HAP-1 (cell line): Measurements from ENCODE around the gene STK32B.

Experiments
- DNase-seq, 2 experiments: peaks; one replicate each; pipeline ENCODE4 v3.0.0-alpha.2; 2016 to 2020; ENCODE audit warnings: low spot score in 2 of 2
- H3K27me3 ChIP-seq: fragments of 250-450 bp; sonication (Bioruptor Pico); 2 replicates; pipeline ENCODE4 v1.5.1; 2020; ENCODE audit warnings: low read depth, mild to moderate bottlenecking, moderate library complexity
- H3K36me3 ChIP-seq: fragments of 250-450 bp; sonication (Bioruptor Pico); replicated peaks from 2 replicates; pipeline ENCODE4 v1.5.1; 2020; ENCODE audit warnings: mild to moderate bottlenecking
- H3K4me1 ChIP-seq: fragments of 250-450 bp; sonication (Bioruptor Pico); 2 replicates; pipeline ENCODE4 v1.5.1; 2020; ENCODE audit warnings: mild to moderate bottlenecking
- H3K4me3 ChIP-seq: fragments of 250-450 bp; sonication (Bioruptor Pico); 2 replicates; pipeline ENCODE4 v1.5.1; 2020; ENCODE audit warnings: mild to moderate bottlenecking, moderate library complexity
- H3K9me3 ChIP-seq: fragments of 250-450 bp; sonication (Bioruptor Pico); 2 replicates; pipeline ENCODE4 v1.5.1; 2020; ENCODE audit warnings: mild to moderate bottlenecking, moderate library complexity
- in situ Hi-C: fragments of 300-500 bp; cut with MboI; formaldehyde crosslinking; loops from 3 replicates; pipeline ENCODE4 v1.14.3; 2020; ENCODE audit warnings: low sequenced_read_pairs, inconsistent platforms, mixed read lengths

Gene STK32B

DNA sequence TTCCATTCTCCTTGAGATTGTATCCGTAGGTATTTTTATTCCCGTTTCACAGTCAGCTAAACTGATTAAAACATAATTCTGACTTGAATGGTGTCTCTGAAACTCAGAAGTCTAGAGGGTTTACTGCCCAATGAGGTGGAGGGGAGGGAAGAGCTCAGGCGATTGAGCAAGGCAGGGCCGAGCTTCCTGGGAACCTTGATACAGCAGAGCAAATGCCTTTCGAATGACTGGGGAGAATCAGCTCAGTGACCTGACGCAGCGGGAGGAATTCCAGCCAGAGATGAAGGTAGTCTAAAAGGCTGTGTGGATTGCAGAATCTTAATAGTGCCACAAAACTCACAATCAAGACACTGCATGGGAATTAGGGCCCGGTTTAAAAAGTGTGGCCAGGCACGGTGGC, 423.5 kb downstream of the STK32B start:
- no peak for DNase-seq
- in situ Hi-C loops: no loop called here
- Histone ChIP-seq H3K4me3 (no peak overlapping the region), H3K9me3 (no peaks in the 10 kb centered on the region), H3K4me1 (no peaks in the 10 kb centered on the region), H3K27me3 (no peaks in the 10 kb centered on the region), H3K36me3 (no peaks in the 10 kb centered on the region)

DNA sequence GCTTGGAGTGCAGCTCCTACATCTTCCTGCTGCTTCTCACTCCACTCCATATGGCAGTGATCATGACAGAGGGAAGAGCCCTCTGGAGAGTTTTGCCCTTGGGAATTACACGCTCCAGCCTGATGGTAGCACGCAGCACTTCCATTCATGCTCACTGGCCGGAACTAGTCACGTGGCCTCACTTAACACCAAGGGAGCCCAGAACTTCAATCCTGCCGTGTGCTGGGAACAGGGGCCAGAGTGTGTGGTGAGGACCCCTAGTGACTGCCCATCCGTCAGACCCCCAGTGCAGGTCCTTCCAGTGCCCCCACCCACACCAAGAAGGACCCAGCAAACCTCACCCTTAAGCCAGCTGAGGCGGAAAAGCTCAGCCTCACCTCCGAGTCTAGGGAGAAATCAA, 426.3 kb downstream of the STK32B start:
- Histone ChIP-seq H3K27me3 (no peaks in the 10 kb centered on the region), H3K36me3 (no peaks in the 10 kb centered on the region), H3K4me3 (no peak overlapping the region), H3K9me3 (no peaks in the 10 kb centered on the region), H3K4me1 (no peaks in the 10 kb centered on the region)
- no peak for DNase-seq
- in situ Hi-C loops: no loop called here

DNA sequence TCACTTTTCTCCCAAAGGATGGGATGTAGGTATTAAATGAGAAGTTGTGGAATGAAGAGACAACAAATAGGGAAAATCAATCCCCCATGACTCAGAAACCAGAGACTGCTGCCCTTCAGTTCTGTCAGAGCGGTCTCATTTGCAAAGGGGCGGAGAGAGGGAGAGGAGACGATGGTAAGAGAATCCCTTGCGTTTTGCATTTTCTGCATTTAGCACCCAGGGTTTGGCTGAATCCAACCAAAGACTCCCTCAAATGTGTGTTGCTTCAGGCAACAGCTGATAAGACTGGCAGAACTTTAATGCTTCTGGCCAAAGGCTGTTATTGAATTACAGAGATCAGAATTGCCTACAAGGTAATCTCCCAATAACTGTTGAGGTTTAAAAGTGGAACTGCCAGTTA, 426.9 kb downstream of the STK32B start:
- no peaks in the 10 kb centered on the region for H3K36me3 ChIP-seq
- in situ Hi-C loops: no loop called here
- no peaks in the 10 kb centered on the region for H3K9me3 ChIP-seq
- H3K27me3 ChIP-seq: no peaks in the 10 kb centered on the region
- no peak overlapping the region for H3K4me3 ChIP-seq
- DNase-seq: no peak
- H3K4me1 ChIP-seq: no peaks in the 10 kb centered on the region

DNA sequence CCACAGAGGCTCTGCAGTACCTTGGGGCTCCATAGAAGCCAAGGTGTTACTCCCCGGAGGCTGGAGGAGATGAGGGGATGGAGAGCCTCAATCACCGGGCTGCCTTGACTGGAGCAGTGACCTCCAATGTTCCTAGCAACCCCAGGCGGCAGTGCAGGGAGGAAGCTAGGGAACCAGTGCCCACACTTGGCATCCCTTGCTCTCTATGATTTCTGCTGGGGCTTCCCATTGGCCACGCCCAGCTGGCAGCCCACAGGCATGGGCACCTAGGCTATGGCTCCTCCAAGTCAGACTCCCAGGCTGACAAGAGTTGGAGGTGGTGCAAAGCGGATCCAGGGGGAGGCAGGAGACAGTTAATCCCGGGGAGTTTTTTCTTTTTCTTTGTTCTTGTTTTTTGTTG, 427.4 kb downstream of the STK32B start:
- no peaks in the 10 kb centered on the region for H3K27me3 ChIP-seq
- DNase-seq: no peak
- in situ Hi-C loops: no loop called here
- H3K4me1 ChIP-seq: no peaks in the 10 kb centered on the region
- no peaks in the 10 kb centered on the region for H3K9me3 ChIP-seq
- no peaks in the 10 kb centered on the region for H3K36me3 ChIP-seq
- no peak overlapping the region for H3K4me3 ChIP-seq

DNA sequence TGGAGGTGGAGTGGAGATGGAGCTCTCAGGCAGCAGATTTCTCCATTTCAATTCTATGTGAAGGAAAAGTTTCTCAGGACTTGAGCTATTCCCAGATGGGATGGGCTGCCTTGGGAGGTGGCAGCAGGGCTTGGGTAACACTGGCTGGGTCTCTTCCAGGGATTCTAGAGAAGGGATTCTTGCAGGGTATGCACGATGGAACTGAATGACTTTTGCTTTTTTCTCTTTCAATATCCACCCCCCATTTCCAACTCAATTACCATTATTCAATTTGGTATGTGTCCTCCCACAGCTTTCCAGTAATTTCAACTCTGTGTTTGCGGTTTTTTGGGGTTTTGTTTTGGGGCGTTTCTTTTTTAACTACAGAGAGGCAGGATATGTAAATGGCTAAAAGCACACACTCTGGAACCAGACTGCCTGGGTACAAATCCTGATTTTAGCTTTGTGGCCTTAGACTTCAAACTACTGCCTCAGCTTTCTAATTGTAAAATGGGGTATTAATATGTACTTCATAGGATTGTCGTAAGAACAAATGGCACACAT, 428.3 kb downstream of the STK32B start:
- H3K9me3 ChIP-seq: no peaks in the 10 kb centered on the region
- DNase-seq: no peak
- H3K36me3 ChIP-seq: no peaks in the 10 kb centered on the region
- no peaks in the 10 kb centered on the region for H3K27me3 ChIP-seq
- no peak overlapping the region for H3K4me3 ChIP-seq
- H3K4me1 ChIP-seq: no peaks in the 10 kb centered on the region
- in situ Hi-C loops: no loop called here

DNA sequence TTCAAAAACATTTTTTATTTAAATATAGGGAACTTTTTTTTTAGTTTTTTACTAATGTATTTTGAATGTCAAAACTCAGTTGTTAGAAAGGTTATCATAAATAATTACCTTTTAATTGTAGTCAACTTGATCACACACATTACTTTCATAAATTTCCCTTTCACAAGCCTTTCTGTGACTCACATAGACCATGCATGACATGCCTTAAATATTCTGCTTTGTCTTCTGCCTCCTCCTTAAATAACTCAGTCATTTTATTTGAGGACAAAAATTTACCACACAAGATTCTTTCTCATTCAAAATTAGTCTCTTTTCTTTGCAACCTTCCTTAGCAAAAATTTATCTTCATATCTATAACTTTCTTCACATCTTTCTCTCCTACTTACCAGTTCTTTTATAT, 437.1 kb downstream of the STK32B start:
- H3K4me3 ChIP-seq: no peak overlapping the region
- no peaks in the 10 kb centered on the region for H3K36me3 ChIP-seq
- in situ Hi-C loops: no loop called here
- H3K4me1 ChIP-seq: no peaks in the 10 kb centered on the region
- DNase-seq: no peak
- no peaks in the 10 kb centered on the region for H3K9me3 ChIP-seq
- H3K27me3 ChIP-seq: no peaks in the 10 kb centered on the region

DNA sequence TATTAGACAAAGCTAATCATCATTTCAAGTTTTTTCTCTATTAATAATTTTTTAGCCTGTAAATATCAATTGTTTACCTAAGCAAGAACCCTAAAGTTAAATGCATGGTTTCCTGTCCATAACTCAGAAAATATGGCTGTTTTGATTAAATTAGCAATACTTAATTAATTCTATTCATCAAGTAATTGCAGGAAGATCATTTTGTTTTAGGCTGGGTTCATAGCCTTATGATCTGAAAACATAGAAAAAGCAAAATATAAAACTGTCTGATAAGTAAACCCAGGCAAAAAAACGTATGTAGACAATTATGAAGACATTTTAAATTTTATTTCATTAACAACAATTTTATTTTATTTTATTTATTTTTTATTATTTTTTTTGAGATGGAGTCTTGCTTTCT, 438.0 kb downstream of the STK32B start:
- H3K36me3 ChIP-seq: no peaks in the 10 kb centered on the region
- no peak overlapping the region for H3K4me3 ChIP-seq
- no peaks in the 10 kb centered on the region for H3K4me1 ChIP-seq
- DNase-seq: no peak
- H3K27me3 ChIP-seq: no peaks in the 10 kb centered on the region
- no peaks in the 10 kb centered on the region for H3K9me3 ChIP-seq
- in situ Hi-C loops: no loop called here

DNA sequence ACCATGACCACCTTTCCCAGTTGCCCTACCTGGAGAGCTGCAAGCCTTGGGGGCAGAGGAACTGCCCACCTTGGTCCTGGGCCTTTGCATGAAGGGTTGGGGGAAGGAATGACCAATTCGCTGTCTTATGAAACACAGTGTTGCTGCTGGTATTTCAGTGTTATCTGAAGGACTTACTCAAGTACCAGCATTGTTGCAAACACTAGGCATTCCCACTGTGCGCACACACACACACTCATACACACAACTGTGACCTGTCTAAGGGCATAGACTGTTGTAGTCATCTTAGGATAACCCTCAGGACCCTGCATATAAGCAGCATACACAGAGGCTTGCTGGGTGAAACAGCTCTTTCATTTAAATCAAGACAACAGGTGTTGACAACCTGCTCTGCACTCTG, 446.2 kb downstream of the STK32B start:
- no peaks in the 10 kb centered on the region for H3K27me3 ChIP-seq
- in situ Hi-C loops: no loop called here

DNA sequence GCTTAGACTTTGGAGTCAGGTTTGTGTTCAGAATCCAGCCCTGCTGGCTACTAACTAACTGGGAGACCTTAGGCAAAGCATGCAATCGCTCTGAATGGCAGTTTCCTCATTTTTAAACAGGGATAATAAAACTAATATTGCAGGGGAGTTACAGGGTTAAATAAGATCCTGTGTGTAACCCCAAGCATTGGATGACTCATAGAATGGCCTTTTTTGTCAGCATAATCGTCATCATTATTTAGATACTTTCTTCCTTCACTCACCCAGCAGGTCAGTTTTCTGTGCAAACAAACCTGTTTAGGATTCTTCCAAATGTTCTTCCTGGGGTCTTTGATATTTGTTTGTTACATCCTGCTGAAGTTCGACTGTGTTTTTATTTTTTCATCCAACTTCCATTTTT, 448.9 kb downstream of the STK32B start:
- no peak for DNase-seq
- H3K9me3 ChIP-seq: no peaks in the 10 kb centered on the region
- no peaks in the 10 kb centered on the region for H3K27me3 ChIP-seq
- in situ Hi-C loops: no loop called here
- H3K36me3 ChIP-seq: no peaks in the 10 kb centered on the region
- no peak overlapping the region for H3K4me3 ChIP-seq
- no peaks in the 10 kb centered on the region for H3K4me1 ChIP-seq

More for the DNA sequence above, 446.2 kb downstream of the STK32B start:
- no peaks in the 10 kb centered on the region for H3K4me1 ChIP-seq
- H3K9me3 ChIP-seq: no peaks in the 10 kb centered on the region
- no peak for DNase-seq
- H3K4me3 ChIP-seq: no peak overlapping the region
- no peaks in the 10 kb centered on the region for H3K36me3 ChIP-seq

DNA sequence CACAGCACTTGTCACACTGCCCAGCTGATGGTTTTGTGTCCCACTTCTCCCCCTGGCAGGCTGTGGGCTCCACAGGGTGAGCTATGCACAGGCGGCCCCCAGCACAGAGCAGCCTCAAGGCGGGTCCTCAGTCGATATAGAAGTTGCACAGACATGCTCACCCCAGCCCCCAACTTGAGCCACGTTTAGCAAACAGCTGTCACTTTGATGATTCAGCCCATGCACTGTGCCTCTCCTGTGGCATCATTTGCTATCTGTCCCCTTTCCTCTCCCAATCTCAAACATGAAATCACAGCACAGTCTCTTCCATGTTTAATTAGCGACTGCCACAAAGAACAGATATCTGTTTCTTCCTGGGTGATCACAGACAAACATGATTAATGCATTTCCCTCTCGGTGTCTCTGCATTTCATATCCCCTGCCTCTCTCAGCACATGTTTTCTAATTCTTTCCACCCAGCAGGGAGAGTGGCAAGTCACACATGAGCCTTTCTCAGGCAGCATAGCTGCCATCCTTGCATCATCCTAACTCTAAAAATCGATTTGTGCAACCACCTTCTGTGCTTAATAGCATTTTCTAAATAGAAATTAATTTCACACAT, 452.2 kb downstream of the STK32B start:
- Histone ChIP-seq H3K27me3 (no peaks in the 10 kb centered on the region), H3K9me3 (no peaks in the 10 kb centered on the region), H3K4me3 (no peak overlapping the region), H3K4me1 (no peaks in the 10 kb centered on the region), H3K36me3 (no peaks in the 10 kb centered on the region)
- in situ Hi-C loops: no loop called here
- DNase-seq: no peak

DNA sequence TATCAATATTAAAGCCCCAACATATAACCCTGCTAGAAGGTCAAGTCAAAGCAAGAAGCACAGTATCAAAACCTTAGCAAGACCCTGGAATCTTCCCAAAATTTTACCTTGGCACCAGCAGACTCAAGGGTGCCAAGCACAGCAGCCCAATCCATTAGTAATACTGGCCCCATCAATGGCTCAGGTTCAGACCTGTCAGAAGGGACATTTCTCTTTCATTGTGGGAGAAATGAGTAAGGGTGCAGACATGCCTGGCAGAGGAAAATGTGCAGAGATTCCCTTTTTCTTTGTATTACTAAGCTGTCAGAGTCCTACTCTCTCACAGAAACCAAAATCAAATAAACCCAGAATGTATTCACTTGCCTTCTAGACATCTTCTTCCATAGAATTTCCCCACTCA, 453.2 kb downstream of the STK32B start:
- no peak for DNase-seq
- no peaks in the 10 kb centered on the region for H3K4me1 ChIP-seq
- no peak overlapping the region for H3K4me3 ChIP-seq
- no peaks in the 10 kb centered on the region for H3K9me3 ChIP-seq
- H3K27me3 ChIP-seq: no peaks in the 10 kb centered on the region
- in situ Hi-C loops: no loop called here
- H3K36me3 ChIP-seq: no peaks in the 10 kb centered on the region

DNA sequence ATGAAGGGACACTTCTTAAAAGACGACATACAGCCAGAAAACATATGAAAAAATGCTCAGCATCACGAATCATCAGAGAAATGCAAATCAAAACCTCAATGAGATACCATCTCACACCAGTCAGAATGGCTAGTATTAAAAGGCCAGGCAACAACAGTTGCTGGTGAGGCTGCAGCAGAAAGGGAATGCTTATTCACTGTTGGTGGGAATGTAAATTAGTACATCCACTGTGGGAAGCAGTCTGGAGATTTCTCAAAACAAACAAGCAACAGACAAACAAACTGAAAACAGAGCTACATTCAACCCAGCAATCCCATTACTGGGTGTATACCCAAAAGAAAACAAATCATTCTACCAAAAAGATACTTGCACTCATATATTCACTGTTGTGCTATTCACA, 459.2 kb downstream of the STK32B start:
- no peaks in the 10 kb centered on the region for H3K36me3 ChIP-seq
- H3K4me1 ChIP-seq: no peaks in the 10 kb centered on the region
- DNase-seq: no peak
- no peak overlapping the region for H3K4me3 ChIP-seq
- H3K9me3 ChIP-seq: no peaks in the 10 kb centered on the region
- in situ Hi-C loops: no loop called here
- H3K27me3 ChIP-seq: no peaks in the 10 kb centered on the region

DNA sequence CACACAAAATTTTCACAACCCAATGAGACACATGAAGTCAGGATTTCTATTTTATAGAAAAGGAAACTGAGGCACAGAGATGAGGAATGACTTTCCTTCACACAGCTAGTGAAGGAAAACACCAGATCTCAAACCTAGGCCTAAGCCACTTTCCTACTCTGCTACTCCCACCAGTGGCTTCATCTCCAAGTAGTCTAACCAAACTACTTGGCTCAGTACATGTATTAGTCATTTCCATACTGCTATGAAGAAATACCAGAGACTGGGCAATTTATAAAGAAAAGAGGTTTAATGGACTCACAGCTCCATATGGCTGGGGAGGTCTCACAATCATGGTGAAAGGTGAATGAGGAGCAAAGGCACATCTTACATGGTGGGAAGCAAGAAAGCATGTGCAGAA, 460.5 kb downstream of the STK32B start:
- DNase-seq: no peak
- no peaks in the 10 kb centered on the region for H3K9me3 ChIP-seq
- no peak overlapping the region for H3K4me3 ChIP-seq
- H3K36me3 ChIP-seq: no peaks in the 10 kb centered on the region
- H3K4me1 ChIP-seq: no peaks in the 10 kb centered on the region
- H3K27me3 ChIP-seq: no peaks in the 10 kb centered on the region
- in situ Hi-C loops: no loop called here

DNA sequence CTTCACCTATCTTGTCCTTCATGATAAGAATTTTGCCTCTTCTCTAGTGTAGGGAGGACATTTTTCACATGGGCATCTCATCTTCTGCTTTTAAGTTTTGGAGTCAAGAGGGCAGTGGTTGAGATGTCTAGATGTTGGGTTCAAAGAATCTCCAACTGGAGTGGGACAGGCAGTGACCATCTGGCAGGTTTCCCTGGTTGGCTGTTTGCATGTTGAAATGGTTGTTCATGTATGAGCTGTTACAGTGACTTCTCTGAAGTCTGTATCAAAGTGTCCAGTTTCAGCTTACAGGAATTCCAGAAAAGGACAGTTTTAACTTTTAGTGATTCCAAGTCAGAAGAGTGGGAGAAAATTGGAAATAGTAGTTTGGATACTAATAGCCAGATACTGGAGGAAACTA, 464.4 kb downstream of the STK32B start:
- in situ Hi-C loops: no loop called here
- no peak for DNase-seq

DNA sequence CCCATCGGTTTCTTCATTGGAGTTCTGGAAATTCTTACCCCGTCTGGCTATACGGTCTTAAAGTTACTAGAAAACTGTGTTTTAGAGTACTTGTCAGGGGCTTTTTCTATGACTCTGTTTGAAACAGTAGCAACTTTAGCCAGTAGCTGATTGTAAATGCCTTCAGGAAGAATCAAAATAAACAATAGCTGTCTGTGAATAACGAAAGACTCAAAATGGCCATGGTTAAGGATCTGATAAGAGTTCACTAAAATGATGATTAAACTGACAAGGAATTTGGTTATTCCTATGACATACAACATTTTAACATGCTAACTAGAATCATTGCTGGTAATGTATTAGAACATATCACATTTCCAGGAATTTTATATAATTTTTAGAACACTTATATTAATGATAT, 466.1 kb downstream of the STK32B start:
- in situ Hi-C loops: no loop called here
- no peak for DNase-seq

More for the DNA sequence above, 464.4 kb downstream of the STK32B start:
- Histone ChIP-seq H3K27me3 (no peaks in the 10 kb centered on the region), H3K9me3 (no peaks in the 10 kb centered on the region), H3K4me3 (no peak overlapping the region), H3K36me3 (no peaks in the 10 kb centered on the region), H3K4me1 (no peaks in the 10 kb centered on the region)

More for the DNA sequence above, 466.1 kb downstream of the STK32B start:
- Histone ChIP-seq H3K36me3 (no peaks in the 10 kb centered on the region), H3K9me3 (no peaks in the 10 kb centered on the region), H3K4me1 (no peaks in the 10 kb centered on the region), H3K4me3 (no peak overlapping the region), H3K27me3 (no peaks in the 10 kb centered on the region)
